ENCODE results near the gene DFFA.
A peak's percentile ranks its signal among the peaks of the same experiment; 100 is the strongest.
"Not testable (repeated sequence)": the region's sequence is repeated elsewhere in the genome, so short reads cannot be mapped to it uniquely, and the experiment has no call there.

The DFFA gene

DNA sequence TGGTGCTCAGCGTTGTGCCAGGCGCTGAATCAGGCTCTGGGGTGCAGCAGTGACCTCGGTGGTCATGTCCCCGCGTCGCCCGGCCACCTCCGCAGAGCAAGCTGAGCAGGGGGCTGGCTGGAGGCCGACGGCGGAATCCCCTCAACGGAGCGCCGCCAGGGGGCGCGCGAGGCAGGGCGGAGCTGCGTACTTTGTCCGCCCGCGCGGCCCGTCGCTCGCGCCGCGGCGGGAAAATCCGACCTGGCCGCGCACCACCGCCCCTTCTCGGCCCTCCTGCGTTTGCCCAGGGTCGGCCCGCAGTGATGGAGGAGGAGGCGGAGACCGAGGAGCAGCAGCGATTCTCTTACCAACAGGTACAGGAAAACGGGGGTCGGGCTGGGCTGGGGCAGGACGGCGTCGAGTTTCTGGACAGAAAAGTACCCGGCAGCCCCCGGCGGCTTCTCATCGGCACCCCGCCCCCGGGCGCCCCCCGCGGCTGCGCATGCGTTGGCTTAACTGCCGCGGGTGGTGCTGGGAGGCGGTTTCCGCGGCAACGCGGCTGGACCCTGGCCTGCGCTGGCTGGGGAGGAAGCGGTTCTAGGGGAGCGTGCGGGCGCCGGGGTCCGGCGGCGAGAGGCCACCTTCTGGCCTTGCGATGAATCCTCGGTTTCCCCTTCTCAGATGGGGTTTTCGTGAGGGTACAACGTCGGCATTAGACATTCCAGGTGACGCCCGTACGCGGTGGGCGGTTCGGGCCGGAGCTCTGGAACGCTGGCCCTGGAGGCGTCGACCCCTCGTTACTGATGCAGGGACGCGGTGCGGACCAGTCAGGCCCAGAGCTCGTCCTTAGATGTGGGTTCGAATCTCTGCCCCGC, 41.9 kb downstream of the DFFA start, which contains the start of gene CENPS:
CENPS (plus strand) TSS at position 218 of the 854 bp plus-strand sequence; CDS start at position 303, 85 bp downstream.
- peak in 55 of 56 donors; percentile 31 to 98 (median 82) for DNase-seq

DNA sequence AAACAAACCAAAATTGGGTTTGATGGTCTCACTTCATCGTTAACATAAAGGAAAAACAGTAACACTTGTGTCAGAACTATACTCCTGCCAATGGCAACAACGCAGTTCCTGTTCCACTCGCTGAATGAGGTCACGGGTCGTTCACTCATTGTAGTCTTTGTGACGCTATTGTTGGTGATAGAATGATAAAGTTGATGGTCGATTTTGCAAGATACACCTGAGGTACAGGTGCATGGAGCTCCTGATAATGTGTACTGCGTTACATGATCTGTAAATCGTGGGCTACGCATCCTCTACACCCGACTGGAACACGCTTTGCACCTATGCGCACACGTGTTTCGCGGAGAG, 42.5 kb downstream of the DFFA start:
- DNase-seq = peak in 2 of 56 donors; percentile 24 to 41

DNA sequence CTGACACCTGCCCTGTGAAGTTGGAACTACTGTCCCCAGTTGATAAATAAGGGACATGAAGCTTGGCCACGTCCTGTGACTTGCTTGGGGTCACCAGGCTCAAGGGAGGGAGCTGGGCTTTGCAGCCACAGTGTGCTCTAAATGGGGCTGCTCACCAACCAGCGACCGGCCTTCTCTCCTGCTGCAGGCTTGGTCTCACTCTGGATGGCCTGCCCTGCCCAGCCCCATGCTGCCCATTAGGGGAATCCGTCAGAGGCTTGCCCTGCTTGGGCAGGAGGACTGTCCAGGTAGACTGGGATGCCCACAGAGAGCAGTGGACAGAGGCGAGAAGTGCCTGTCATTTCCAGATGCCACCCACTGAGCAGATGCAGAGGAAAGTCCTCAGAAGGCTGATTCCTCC, 43.3 kb downstream of the DFFA start:
- DNase-seq = no peak

DNA sequence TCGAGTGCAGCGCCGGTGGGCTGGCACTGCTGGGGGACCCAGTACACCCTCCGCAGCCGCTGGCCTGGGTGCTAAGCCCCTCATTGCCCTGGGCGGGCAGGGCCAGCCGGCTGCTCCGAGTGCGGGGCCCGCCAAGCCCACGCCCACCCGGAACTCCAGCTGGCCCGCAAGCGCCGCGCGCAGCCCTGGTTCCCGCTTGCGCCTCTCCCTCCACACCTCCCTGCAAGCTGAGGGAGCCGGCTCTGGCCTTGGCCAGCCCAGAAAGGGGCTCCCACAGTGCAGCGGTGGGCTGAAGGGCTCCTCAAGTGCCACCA, 45.8 kb downstream of the DFFA start:
- DNase-seq = not testable (repeated sequence)

DNA sequence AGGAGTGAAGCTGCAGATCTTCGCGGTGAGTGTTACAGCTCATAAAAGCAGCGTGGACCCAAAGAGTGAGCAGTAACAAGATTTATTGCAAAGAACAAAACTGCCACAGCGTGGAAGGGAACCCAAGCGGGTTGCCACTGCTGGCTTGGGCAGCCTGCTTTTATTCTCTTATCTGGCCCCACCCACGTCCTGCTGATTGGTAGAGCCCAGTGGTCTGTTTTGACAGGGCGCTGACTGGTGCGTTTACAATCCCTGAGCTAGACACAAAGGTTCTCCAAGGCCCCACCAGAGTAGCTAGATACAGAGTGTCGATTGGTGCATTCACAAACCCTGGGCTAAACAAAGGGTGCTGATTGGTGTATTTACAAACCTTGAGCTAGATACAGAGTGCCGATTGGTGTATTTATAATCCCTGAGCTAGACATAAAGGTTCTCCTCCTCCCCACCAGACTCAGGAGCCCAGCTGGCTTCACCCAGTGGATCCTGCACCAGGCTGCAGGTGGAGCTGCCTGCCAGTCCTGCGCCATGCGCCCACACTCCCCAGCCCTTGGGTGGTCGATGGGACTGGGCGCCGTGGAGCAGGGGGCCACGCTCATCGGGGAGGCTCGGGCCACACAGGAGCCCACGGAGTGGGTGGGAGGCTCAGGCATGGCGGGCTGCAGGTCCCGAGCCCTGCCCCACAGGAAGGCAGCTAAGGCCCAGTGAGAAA, 46.3 kb downstream of the DFFA start:
- not testable (repeated sequence) for DNase-seq

DNA sequence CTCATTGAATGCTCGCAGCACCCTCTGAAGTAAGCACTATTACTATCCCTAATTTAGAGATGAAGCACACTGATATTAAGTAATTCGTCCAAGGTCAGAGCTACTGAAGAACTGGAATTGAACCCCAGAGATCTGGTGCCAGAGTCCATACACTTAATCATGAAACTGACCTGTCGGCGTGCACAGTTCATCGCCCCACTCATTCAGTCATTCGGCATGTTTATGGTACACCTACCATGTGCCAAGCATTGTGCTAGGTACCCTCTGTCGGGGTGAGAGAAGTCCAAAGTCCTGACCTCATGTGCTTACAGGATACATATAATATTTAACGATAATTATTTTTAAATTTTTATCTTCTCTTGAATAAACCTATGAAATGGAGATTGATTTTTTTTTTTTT, 47.7 kb downstream of the DFFA start:
- DNase-seq = no peak

DNA sequence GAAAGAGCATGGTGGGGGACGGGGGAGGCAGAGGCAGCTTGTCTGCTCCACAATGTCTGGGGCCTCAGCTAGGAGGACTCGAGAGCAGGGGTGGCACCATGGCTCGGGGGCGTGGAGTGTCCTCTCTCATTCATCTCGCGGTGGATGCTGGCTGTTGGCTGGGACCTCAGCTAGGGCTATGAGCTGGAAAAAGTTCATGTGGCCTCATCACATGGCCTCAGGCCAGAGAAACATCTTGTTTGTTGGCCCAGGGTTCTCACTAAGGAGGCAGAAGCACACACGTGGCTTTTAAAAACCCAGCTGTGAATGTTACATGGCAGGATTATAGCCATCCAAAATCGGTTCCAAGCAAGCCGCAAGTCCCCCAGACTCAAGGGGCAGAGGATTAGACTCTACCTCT, 48.3 kb downstream of the DFFA start:
- DNase-seq = peak in 5 of 56 donors; percentile 1 to 28 (median 3)

DNA sequence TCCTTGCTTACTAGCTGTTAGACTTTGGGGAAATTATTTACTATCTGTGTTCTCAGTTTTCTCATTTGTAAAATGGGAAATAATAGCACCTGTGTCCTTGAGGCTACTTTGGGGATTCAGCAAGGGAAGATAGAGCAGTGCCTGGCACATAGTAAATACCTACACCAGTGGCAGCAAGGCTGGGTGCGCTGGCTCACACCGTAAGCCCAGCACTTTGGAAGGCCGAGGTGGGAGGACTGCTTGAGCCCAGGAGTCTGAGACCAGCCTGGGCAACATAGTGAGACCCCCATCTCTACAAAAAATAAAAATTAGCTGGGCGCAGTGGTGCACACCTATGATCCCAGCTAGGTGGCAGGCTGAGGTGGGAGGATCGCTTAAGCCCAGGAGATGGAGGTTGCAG, 50.7 kb downstream of the DFFA start:
- no peak for DNase-seq

DNA sequence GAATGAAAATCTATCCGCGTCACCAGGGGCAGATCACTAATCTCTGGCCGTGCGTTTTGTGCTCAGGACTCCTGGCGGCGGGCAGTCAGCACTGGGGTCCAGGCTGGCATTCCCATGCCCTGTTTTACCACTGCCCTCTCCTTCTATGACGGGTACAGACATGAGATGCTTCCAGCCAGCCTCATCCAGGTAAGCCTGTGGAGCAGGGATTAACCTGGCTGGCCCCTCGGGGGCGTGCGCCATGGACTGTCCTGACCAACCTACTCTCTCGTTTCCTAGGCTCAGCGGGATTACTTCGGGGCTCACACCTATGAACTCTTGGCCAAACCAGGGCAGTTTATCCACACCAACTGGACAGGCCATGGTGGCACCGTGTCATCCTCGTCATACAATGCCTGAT, 53.0 kb downstream of the DFFA start:
- DNase-seq = no peak

DNA sequence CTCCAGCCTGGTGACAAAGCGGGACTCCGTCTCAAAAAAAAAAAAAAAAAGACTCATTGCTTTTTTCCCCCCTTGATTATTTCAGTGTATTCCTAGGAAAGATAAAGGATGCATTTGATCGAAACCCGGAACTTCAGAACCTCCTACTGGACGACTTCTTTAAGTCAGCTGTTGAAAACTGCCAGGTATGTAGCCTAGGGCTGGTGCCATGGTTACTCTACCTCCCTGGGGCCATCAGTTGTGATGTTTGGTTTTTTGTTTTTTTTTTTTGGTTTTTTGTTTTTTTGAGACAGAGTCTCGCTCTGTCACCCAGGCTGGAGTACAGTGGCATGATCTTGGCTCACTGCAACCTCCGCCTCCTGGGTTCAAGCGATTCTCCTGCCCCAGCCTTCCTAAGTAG, 53.6 kb downstream of the DFFA start:
- not testable (repeated sequence) for DNase-seq

DNA sequence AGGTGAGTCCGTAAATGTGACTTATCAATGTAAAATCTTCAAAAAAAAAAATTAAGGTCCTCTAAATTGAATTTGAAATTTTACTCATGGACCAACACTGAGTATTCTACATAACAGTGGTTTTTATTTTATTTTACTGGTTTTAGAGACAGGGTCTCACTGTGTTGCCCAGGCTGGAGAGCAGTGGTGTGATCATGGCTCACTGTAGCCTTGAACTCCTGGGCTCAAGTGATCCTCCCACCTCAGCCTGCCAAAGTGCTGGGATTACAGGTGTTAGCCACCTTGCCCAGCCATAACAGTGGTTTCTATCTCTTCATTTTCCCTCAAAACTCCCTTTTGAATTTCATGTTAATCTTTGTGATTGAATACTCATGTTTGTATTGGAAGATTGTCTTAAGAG, 56.4 kb downstream of the DFFA start:
- DNase-seq = not testable (repeated sequence)

DNA sequence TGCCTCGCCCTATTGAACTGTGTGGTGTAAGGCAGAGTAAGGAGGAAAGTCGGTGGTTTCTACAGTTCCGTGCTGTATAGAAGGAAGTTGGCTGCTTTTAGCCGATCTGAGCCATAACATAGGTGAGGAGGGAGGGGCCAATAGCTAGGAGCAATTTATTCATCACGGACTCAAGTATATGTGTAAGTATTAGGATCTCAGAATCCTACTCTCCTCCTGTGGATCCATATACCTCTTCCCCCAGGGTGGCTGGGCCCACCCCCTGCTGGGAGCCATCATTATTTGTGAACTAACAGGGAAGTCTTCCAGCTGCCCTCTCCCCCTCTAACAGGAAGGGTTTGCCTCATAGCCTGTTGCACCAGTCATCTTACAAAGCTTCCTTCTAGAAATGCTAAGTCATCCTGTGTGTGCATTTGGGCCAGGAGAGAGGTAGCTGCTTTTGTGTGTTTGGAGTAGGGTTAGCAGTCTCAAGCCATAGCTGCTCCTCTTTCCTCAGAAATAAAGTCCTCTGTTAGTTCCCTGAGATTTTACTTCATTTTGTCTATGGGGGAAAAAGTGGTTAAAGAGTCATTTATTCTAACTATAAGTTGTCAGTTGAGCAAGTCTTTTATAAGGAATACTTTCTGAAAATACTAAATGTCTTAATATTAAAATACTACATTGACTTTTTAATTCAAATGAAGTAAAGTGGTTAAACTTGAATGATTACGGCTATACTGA, 57.0 kb downstream of the DFFA start:
- DNase-seq = peak in 6 of 56 donors; percentile 2 to 17 (median 4)

DNA sequence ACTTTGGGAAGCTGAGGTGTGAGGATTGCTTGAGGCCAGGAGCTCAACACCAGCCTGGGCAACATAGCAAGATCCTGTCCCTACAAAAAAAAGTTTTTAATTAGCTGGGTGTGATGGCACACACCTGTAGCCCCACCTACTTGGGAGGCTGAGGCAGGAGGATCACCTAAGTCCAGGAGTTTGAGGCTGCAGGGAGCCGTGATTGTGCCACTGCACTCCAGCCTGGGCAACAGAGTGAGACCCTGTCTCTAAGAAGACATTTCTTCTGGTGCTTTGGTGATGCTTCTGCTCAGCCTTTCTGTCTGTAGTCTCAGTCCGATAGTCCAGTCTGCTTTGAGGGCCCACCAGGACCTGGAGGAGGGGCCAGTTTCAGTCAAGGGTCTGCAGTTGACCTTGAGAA, 65.1 kb downstream of the DFFA start:
- DNase-seq = no peak

Data from amygdala (tissue), 56 donors.